NCI-H128 (cell line): Measurements from ENCODE around the gene PLA2G4F.
A peak's percentile ranks its signal among the peaks of the same experiment; 100 is the strongest.

Source experiments
- DNase-seq: peaks from one replicate; lab custom pipeline; 2025; ENCODE audit not compliant: unreplicated experiment; lab: John Stamatoyannopoulos, UW

The PLA2G4F gene

DNA sequence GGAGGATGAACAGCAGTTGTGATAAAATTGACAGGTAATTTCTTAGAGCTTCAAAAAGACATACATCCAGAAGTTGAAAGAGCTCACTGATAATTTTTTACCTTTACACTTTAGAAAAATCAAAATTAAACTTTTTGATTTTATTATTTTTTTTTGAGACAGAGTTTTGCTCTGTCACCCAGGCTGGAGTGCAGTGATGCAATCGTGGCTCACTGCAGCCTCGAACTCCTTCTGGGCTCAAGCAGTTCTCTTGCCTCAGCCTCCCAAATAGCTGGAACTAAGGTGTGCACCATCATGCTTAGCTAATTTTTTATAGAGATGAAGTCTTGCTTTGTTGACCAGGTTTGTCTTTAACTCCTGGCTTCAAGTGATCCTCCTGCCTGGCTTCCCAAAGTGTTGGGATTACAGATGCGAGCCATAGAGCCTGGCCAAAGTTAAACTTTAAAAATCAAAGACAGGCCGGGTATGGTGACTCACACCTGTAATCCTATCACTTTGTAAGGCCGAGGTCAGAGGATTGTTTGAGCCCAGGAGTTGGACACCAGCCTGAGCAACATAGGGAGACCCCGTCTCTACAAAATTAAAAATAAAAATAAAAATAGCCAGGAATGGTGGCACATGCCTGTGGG, 21.7 kb downstream of the PLA2G4F start:
- no peak for DNase-seq

DNA sequence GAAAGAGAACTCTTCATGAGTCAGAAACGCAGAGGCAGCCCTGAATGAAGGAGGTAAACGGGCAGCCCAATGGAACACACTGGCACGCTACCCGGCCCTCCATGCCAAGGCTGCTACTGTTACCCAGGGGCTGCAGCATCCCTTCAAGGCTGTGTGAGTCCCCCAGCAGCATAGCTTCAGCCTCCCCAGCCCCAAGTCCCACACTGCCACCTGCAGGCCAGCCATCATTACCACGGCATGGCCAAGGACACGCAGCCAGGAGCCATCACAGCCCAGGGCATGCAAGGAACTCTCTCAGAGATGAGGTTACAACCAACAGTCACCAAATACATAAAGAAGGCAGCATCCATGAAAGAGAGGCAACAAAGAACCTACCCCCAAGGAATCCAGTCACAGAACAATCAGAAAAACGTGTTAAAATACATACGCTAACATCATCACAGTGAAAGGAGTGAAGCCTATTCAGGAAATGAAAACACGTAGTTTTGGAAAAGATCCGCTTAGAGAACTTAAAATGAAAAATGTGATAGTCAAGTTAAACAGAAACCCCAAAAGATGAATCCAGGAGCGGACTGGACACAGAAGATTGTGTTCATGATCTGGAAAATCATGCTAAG, 22.4 kb downstream of the PLA2G4F start:
- no peak for DNase-seq

DNA sequence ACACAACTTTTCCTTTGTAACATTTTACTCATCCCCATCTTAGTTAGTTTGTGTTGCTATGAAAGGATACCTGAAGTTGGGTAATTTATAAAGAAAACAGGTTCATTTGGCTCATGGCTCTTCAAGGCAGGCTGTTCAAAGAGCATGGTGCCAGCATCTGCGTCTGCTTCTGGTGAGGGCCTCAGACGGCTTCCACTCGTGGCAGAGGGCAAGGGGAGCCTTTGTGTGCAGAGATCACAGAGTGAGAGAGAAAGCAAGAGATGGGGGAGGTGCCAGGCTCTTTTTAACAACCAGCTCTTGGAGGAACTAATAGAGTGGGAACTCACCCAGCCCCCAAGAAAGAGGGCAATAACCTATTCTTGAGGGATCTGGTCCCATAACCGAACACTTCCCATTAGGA, 23.1 kb downstream of the PLA2G4F start:
- no peak for DNase-seq

DNA sequence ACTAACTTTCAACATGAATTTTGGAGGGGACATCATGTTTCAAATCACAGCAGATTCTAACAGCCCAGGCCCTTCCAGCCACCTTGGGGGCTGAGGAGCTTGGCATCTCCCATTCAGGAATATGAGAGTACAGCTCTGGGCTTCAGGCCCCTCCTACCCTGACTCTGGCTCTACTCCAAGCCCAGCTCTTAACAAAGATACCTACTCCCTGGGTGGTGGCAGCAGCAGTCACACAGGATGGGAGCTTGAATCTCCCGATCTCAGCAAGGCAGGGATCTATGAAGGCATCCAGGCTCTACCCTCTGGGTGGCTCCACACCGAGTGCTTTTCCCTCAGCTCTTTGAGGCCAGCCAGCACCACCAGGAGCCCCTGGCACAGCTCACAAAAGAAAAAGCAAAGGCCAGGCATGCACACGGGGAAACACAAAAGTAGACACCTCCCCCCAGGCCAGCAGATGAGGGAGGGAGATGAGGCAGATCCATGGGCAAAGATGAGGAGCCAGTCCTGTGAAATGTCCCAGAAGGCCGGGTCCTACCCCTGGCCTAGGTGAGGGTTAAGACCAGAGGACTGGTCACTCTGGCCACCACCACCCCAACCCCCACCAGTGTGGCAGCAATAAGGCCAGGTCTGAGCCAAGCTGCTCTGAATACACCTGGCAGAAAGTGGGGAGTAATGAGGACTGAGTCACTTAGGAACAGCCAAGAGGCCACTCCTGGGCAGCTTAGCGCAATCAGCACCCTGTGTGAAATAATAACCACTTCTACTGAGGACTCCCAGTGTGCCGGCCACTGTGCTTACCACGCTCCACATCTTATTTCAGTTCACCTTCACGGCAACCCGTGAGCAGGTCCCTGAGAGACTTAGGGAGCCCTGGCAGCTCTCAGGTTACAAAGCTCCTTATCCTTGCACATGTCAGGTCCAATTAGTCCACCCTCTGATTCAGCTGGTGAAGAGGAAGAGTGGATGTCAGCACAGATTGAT, 24.3 kb downstream of the PLA2G4F start:
- peak; percentile 18 for DNase-seq

DNA sequence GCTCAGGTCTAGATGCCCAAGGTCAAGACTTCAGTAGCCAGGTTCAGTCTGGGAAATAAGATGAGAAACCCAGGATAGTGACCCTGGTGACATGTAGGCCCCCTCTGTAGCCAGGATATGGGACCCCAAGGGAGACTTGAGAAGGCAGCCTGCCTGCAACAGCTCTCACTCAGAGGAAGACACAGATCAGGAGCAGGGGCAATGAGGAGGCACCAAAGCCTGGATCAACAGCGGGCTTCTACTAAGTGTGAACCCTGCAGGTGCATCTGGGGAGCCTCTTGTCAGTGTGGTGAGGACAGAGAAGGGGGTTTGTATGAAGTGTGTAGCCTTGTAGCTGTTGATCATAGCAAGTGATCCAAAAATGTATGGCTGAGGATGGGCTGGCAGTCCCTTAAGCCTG, 25.4 kb downstream of the PLA2G4F start:
- no peak for DNase-seq

DNA sequence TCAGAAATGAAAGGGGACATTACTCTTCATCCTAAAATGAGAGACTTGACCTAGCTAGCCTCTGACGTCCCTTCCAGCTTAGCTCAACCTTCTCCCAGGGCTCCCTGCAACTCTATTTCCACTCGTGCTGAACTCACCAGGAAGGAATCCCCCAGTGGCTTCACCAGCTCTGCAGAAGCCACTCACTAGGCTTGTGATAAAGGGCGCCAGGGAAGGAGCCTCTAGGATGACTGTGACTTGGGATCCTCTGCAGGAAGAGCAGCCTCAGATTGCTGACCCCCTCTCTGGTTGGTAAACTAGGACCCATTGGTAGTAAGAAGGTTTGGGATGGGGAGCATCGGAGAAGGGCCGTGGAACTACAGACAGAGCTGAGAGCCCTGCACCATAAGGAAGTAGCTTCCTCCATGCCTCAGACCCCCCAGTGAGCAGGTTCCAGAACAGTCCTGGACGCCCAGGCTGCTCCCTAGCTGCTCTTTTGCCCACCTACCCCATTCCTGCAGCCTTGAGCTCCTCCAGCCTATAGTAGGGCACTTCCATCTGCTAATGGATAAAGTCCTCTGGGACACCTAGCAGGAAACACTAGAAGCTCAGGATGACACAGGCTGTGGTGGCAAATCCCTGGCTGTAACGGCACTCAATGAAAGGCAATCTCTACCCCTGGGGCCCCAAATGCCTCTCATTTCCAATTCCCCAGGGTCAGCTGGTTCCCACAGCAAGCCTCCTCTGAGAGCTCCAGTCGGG, 26.0 kb downstream of the PLA2G4F start:
- no peak for DNase-seq

DNA sequence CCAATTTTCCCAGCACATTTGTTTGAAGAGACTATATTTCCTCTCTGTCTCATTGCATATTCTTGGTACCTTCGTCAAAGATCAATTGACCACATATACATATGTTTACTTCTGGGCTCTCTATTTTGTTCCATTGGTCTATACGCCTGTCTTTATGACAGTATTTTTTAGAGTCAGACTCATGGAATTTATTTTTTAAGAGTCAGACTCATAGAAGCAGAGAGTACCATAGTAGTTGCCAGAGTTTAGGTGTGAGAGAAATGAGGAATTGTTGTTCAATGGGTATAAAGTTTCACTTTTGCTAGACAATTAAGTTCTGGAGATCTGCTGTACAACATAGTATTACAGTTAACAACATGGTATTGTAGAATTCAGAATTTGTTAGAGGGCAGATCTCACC, 27.1 kb downstream of the PLA2G4F start:
- DNase-seq: no peak

DNA sequence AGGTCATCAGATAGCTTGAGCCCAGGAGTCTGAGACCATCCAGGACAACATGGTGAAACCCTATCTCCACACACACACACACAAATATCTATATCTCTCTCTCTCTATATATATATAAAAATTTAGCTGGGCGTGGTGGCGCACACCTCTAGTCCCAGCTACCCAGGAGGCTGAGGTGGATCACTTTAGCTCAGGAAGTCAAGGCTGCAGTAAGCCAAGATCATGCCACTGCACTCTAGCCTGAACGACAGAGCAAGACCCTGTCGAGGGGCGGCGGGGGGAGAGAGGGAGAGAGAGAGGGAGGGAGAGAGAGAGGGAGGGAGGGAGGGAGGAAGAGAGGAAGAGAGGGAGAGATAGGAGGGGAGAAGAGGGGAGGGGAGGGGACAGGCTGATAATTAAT, 28.0 kb downstream of the PLA2G4F start:
- no peak for DNase-seq

DNA sequence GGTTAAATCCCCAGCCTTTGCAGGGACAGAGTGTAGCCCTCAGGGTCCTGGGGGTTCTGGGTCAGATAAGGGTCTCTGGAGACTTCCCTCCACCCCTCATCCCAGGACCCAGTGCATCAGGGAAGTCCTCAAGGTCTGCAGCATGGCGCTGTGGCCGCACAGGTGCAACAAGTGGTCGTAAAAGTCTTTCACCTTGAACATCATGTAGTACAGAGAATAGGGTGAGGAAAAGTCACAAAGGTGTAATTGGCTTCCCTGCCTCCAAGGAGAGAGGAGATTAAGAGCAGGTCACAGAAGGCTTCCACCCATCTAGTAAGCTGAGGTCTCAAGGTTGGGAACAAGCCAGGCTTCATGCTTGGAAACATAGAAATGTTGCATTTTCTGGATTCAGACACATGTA, 32.9 kb downstream of the PLA2G4F start:
- DNase-seq: no peak

DNA sequence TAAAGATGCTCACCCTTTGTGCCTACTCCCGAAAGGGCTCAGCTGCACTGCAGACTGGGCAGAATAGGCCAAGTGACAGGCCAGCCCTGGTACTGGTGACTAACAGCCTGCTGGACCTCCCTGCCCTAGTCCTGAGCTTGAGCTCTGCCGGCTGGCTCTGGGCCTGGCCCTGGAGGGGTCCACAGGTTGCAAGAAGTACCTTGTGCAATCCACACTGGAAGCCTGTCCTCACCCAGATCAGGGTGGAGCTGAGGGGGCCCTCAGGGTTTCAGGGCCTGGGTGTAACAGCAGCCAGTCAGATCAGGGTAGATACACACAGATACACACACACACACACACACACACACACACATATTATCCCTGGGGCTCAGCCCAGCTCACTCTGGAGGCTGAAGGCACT, 34.8 kb downstream of the PLA2G4F start:
- DNase-seq: no peak

DNA sequence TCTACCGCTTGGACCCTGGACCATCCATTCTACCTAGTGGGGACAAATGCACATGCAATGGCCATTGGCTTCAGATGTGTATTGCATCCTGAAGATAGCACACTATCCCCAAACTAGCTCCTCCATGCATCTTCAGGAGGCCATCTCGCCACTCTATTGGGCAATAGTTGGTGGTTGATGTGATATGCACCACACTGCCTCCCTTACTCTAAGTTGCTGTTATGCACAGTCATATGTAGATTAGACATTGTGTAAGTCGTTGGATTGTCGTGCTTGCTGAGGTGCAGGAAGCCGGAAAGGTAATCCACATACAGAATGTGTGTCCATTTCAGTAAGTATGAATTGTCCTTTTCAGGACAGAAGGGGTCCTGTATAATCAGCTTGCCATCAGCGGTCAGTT, 35.4 kb downstream of the PLA2G4F start:
- no peak for DNase-seq

DNA sequence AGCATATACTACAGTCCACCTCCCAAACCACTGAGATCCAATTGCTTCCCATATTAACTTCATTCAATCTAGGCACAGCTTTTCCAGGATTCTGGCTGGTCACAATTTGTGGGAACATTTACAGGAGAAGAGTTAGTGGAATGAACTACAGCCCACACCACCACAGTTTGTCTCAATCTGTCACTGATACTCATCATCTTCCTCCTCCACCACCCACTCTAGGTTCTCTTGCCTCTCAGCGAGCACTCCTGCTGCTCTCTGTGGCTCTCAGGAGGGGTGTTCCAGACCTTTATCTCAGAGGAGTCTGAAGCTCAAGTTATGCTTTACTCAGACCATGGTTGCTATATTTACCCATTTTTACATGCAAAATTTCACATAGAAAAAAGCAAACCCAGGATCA, 36.2 kb downstream of the PLA2G4F start:
- no peak for DNase-seq

DNA sequence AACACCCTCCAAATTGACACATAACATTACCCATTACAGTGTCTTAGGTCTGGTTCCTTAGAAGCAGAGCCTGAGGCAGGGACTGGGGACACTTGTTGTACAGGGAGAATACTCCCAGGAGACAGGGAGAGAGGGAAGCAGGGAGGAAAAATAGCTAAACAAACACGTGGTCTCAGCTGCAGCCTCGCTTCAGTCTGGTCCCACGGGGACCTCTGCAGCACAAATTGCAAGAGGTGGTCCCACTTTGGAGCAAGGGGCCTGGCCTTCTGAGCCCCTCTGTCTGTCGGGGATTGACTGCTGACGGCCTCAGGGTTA, 37.0 kb downstream of the PLA2G4F start:
- no peak for DNase-seq

DNA sequence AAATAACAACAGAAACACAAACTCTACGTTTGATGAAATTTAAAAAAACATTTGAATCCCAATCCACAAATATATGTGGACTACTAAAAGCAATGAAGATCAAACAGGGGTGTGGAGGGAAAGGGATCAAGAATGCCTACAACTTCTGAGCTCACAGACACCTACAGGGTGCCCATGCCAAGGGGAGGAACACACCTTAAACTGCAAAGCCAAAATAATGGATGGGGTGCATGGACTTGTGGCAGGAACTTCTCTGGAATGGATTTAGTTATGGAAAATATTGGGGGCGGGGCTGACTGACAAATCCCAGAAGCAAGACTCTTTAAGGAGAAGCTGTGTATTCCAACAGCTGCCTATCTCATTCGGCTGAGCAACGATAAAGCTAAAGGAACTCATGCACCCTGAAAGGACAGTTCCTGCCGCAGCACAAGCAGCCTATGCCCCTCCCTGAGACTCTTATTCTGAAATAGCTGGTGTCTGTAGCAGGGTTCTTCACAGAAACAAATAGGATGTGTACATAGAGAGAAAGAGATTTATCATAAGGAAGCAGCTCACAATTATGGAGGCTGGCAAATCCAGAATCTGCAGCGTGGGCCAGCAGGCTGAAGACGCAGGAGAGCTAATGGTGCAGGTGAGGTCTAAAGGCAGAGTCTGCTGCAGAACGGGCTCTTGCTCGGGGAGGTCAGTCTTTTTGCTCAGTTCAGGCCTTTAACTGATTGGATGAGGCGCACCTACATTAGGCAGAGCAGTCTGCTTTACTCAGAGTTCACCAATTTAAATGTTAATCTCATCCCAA, 37.6 kb downstream of the PLA2G4F start:
- DNase-seq: no peak

DNA sequence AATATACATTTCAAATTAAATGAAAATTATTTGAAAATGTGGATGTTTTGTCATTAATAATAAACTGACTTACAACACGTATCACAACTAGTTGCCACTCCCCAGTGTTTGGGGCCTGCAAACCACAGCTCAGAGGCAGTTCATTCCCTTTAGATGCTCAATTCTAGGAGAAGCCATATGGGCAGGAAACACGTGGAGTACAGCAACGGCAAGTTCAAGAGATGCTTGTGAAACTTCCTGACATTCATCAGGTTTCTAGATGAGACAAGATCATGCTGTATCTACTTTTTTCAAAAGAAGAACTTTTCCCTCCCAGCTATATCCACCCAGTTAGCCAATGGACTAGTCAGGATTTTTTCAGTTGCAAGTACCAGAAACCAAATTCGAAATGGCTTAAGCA, 44.5 kb downstream of the PLA2G4F start:
- no peak for DNase-seq

DNA sequence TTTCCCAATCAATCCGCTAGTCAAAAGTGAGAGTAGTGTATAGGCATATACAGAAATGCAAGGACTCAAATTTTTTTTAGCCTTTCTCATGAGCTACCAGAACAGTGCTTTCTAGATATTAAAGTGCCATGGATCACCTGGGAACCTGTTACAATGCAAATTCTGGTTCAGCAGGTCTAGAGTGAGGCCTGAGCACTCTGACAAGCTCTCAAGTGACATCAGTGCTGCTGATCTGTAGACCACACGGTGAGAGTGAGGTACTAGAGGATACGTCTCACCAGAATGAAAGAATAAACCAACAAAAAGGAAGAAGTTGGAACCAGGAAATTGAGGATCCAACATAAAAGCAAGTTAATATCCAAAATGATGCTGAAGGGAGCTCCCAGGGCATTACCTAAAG, 46.1 kb downstream of the PLA2G4F start:
- no peak for DNase-seq

DNA sequence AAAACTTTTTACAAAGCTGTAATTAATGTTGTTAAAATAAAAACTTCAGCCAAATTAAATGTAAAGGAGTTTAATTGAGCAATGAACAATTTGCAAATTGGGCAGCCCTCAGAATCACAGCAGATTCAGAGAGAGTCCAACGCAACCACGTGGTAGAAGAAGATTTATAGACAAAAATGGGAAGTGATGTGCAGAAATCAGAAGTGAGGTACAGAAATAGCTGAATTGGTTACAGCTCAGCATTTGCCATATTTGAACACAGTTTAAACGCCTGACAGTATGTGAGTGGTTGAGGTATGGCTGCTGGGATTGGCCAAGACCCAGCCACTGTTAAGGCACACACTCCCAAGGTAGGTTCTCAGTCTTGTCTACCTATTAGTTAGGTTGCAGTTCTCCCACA, 47.6 kb downstream of the PLA2G4F start:
- no peak for DNase-seq

DNA sequence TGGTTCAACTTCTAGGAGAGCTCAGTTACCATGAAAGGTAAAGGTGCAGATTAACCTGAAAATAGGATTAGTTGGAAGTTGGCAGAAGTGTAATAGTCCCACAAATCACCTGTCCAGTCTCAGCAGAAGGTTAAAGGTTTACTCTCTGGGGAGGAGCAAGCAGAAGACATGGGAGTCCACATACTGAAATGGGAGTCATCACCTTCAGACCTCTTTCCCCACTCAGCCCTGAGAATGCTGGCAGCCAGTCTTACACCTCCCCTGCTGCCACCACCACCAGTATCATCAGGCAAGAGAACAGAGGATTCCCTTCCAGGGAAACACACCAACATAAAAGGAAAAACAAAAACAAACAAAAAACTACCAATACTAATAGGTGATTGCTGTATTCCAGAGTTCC, 48.2 kb downstream of the PLA2G4F start:
- DNase-seq: no peak

DNA sequence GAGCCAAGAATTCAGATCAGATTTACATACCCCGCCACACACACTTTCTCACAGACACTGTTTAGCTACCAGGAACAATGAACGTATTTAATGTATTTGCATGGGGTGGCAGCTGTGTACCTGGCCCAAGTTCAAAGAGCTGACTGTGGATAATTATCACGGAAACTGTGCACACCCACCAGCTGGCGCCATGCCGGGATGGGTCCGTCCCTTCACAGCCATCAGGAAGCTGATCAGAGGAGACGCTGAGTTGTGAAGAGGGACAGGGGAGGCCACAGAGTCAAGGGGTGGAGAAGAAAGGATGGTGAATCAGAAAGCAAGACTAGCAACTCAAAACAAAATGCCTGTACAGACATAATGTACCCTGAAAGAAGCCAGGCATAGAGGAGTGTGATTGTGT, 49.0 kb downstream of the PLA2G4F start:
- no peak for DNase-seq

DNA sequence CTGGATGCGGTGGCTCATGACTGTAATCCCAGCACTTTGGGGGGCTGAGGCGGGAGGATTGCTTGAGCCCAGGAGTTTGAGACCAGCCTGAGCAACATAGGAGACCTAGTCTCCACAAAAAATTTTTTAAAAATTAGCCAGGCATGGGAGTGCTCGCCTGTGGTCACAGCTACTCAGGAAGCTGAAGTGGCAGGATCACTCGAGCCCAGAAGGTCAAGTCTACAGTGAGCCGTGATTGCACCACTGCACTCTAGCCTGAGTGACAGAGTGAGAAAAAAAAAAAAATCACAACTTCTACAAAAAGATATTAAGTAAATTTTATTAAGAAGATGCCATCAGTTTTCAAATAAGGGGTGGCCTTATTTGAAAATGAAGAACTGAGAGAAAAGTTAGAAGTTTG, 50.1 kb downstream of the PLA2G4F start:
- no peak for DNase-seq
